K562 (cell line): ENCODE data around the gene DSC1. TPM values are rescaled to one million over a fixed set of nuclear protein-coding genes. Genes with fewer than 3 reads are reported as not detected.

Experiments
- ATAC-seq: fragments of 200-7000 bp; cut with Tn5 transposase; 3 replicates; pipeline ENCODE4 v1.9.1; 2020; ENCODE audit warnings: moderate library complexity
- BruUV-seq: library from RNA; stranded (reverse); fragments of 400-500 nt; replicated peaks from 2 replicates; lab custom pipeline; 2021; lab: Mats Ljungman, UMichigan
- CTCF ChIA-PET: fragments of 300-600 bp; formaldehyde crosslinking; extraction: SDS; loops from one replicate; lab custom pipeline; 2021; ENCODE audit warnings: low intra/inter-chr PET ratio; lab: Yijun Ruan, JAX
- POLR2A ChIA-PET: fragments of 300-600, 350-650 bp; sonication (Branson Sonifier 250); formaldehyde crosslinking; extraction: SDS; loops from one replicate; lab custom pipeline; 2021; ENCODE audit warnings: antibody characterized with exemption, inconsistent platforms; lab: Yijun Ruan, JAX
- DNase-seq, 4 experiments: peaks; one replicate each; pipeline versions ENCODE4 v3.0.0 to v3.0.0-alpha.2; 2011 to 2018; ENCODE audit warnings: low spot score in 3 of 4, mixed read lengths in 3 of 4; ENCODE audit errors: extremely low read depth in 1 of 4
- FAIRE-seq: peaks from 2 replicates; lab custom pipeline; 2011; peaks lifted over from hg19 to GRCh38; lab: Jason Lieb, UNC
- H2AFZ ChIP-seq: 2 replicates; pipeline ENCODE4 v1.6.0; 2011; ENCODE audit warnings: low read depth, low read length, control low read depth, inconsistent platforms
- H3K27ac ChIP-seq: fragments of 200-600 bp; 3 replicates; pipeline ENCODE4 v1.8.0; 2011; ENCODE audit warnings: low read depth, mild to moderate bottlenecking, control low read depth, inconsistent platforms, low read length, moderate library complexity, mixed read lengths; ENCODE audit errors: extremely low read depth
- H3K27me3 ChIP-seq, 2 experiments: fragments of 300-600 bp in 1 of 2; 2 replicates in 1 of 2; 3 replicates in 1 of 2; pipeline versions ENCODE4 v1.6.0 to v1.8.0; 2011; ENCODE audit warnings: inconsistent platforms in 2 of 2, low read length in 2 of 2, mild to moderate bottlenecking in 1 of 2, mixed read lengths in 1 of 2, moderate library complexity in 1 of 2; ENCODE audit not compliant: control insufficient read depth in 2 of 2, insufficient read depth in 2 of 2
- H3K36me3 ChIP-seq: fragments of 300-600 bp; 3 replicates; pipeline ENCODE4 v1.8.0; 2011; ENCODE audit warnings: mild to moderate bottlenecking, low read length, inconsistent platforms; ENCODE audit not compliant: control insufficient read depth, insufficient read depth
- H3K4me1 ChIP-seq, 2 experiments: fragments of 200-600 bp in 1 of 2; replicated peaks in 1 of 2; 2 replicates in 1 of 2; 3 replicates in 1 of 2; pipeline versions ENCODE4 v1.5.1 to v1.8.0; 2011; ENCODE audit warnings: inconsistent platforms in 2 of 2, low read length in 2 of 2, mild to moderate bottlenecking in 1 of 2, mixed read lengths in 1 of 2, moderate library complexity in 1 of 2; ENCODE audit not compliant: control insufficient read depth in 2 of 2, insufficient read depth in 2 of 2
- H3K4me2 ChIP-seq: 2 replicates; pipeline ENCODE4 v1.6.1; 2011; ENCODE audit warnings: low read length, control low read depth, inconsistent platforms, mixed read lengths; ENCODE audit not compliant: insufficient read depth
- H3K4me3 ChIP-seq: fragments of 200-600 bp; sonication (generic), shearing (Covaris generic); 2 replicates; pipeline ENCODE4 v1.5.1; 2016; ENCODE audit warnings: control low read depth, inconsistent platforms
- H3K79me2 ChIP-seq: fragments of 200-600 bp; 3 replicates; pipeline ENCODE4 v1.8.0; 2011; ENCODE audit warnings: low read length, inconsistent platforms; ENCODE audit not compliant: control insufficient read depth, insufficient read depth
- H3K9ac ChIP-seq, 2 experiments: 2 replicates each; pipeline versions ENCODE4 v1.6.0 to v1.6.1; 2011; ENCODE audit warnings: low read depth in 2 of 2, low read length in 2 of 2, control low read depth in 1 of 2, inconsistent platforms in 1 of 2, mild to moderate bottlenecking in 1 of 2, mixed read lengths in 1 of 2; ENCODE audit not compliant: insufficient read depth in 1 of 2
- H3K9me1 ChIP-seq: one replicate; pipeline ENCODE4 v1.6.0; 2011; ENCODE audit warnings: inconsistent platforms, mild to moderate bottlenecking, low read length, moderate library complexity; ENCODE audit not compliant: control insufficient read depth, insufficient read depth
- H3K9me3 ChIP-seq: replicated peaks from 2 replicates; pipeline ENCODE4 v1.5.1; 2011; ENCODE audit warnings: low read depth, low read length, inconsistent platforms; ENCODE audit not compliant: control insufficient read depth, insufficient read depth
- H4K20me1 ChIP-seq: replicated peaks from 2 replicates; pipeline ENCODE4 v1.6.1; 2011; ENCODE audit warnings: low read length, inconsistent platforms, mixed read lengths; ENCODE audit not compliant: control insufficient read depth, insufficient read depth
- BRD4 ChIP-seq: fragments of 200-600 bp; sonication (generic); IDR thresholded peaks from 2 replicates; pipeline ENCODE4 v1.6.1; 2017; ENCODE audit warnings: inconsistent platforms
- CEBPB ChIP-seq: fragments of 450-650 bp; IDR thresholded peaks from 2 replicates; pipeline ENCODE4 v1.6.1; 2016; ENCODE audit warnings: missing genetic modification characterization, missing compliant biosample characterization
- CEBPG ChIP-seq, 3 experiments: fragments of 200-800 bp in 1 of 3; sonication (Bioruptor generic) in 1 of 3; sonication (generic) in 1 of 3; formaldehyde crosslinking in 1 of 3; IDR thresholded peaks in 2 of 3; conservative IDR thresholded peaks in 1 of 3; 2 replicates each; pipeline versions ENCODE4 v1.6.1 to v1.8.0; 2016 to 2022; ENCODE audit warnings: missing compliant biosample characterization in 2 of 3, missing genetic modification characterization in 2 of 3, mild to moderate bottlenecking in 1 of 3, missing genetic modification reagents in 1 of 3
- EWSR1 ChIP-seq: fragments of 450-650 bp; IDR thresholded peaks from 2 replicates; pipeline ENCODE4 v1.6.1; 2018; ENCODE audit warnings: borderline replicate concordance, mild to moderate bottlenecking, low read depth, moderate library complexity; ENCODE audit not compliant: partially characterized antibody
- HNRNPLL ChIP-seq: fragments of 200-400 bp; formaldehyde crosslinking; IDR thresholded peaks from 2 replicates; pipeline ENCODE4 v1.6.1; 2017; ENCODE audit warnings: low read length, low read depth, mild to moderate bottlenecking; ENCODE audit not compliant: poor library complexity, severe bottlenecking
- MAFK ChIP-seq: IDR thresholded peaks from 2 replicates; pipeline ENCODE4 v1.6.1; 2011; ENCODE audit warnings: low read length, improper control_type of control experiment
- RFX1 ChIP-seq: fragments of 450-650 bp; IDR thresholded peaks from 2 replicates; pipeline ENCODE4 v1.6.1; 2016; ENCODE audit warnings: mild to moderate bottlenecking, moderate library complexity
- TAF1 ChIP-seq: IDR thresholded peaks from 2 replicates; pipeline ENCODE4 v1.6.1; 2011; ENCODE audit warnings: mild to moderate bottlenecking, low read length, moderate library complexity; ENCODE audit not compliant: insufficient read depth, control insufficient read depth, severe bottlenecking; ENCODE audit errors: extremely low read depth
- YBX1 ChIP-seq: fragments of 450-650 bp; IDR thresholded peaks from 2 replicates; pipeline ENCODE4 v1.7.1; 2016; ENCODE audit warnings: mild to moderate bottlenecking
- ZNF133 ChIP-seq: fragments of 250-450 bp; sonication (Bioruptor Pico); IDR thresholded peaks from 2 replicates; pipeline ENCODE4 v1.4.0; 2020; ENCODE audit warnings: mild to moderate bottlenecking
- WGBS: fragments of 100-300 bp; shearing (Covaris generic); methylation state at CpG from one replicate; pipeline ENCODE4 v1.1.6; 2016; ENCODE audit warnings: low coverage, mixed read lengths; ENCODE audit not compliant: insufficient coverage; ENCODE audit errors: missing lambda C conversion rate; 5-methylcytosine and 5-hydroxymethylcytosine counted together
- in situ Hi-C: fragments of 300-500 bp; cut with MboI; formaldehyde crosslinking; loops from 4 replicates; pipeline ENCODE4 v1.15.0; 2018; ENCODE audit warnings: inconsistent platforms, mixed read lengths
- intact Hi-C: fragments of 100-400 bp; cut with micrococcal nuclease; formaldehyde crosslinking; loops from 2 replicates; pipeline ENCODE4 v1.14.2; 2022
- polyA plus RNA-seq, 8 experiments: library from polyadenylated mRNA; depleted of rRNA in 4 of 8; stranded (reverse) in 5 of 8; unstranded in 3 of 8; fragments of >200 nt; fragmentation: Nextera tagmentation in 2 of 8; fragmentation: Illumina TruSeq in 1 of 8; extraction: Ambion mirVana in 2 of 8; extraction: Trizol in 1 of 8; gene quantifications; 2 replicates each; pipeline versions ENCODE4 v1.2.1 to v1.2.3, GENCODE V29; 2011 to 2014; ENCODE audit warnings: inconsistent platforms in 1 of 8, missing spikeins in 1 of 8
- total RNA-seq, 7 experiments: library from RNA; depleted of rRNA in 6 of 7; stranded (reverse); fragments of >200 nt in 6 of 7; fragmentation: Illumina TruSeq in 2 of 7; extraction: Trizol in 2 of 7; gene quantifications; 2 replicates each; pipeline versions ENCODE4 v1.2.1 to v1.2.3, GENCODE V29; 2011 to 2021; ENCODE audit warnings: low replicate concordance in 1 of 7
- TF ChIP-seq, protein P1 (sequence below): fragments of 250-450 bp; sonication (Bioruptor Pico); IDR thresholded peaks from 2 replicates; pipeline ENCODE4 v1.4.0; 2020; ENCODE audit warnings: mild to moderate bottlenecking, moderate library complexity
- TF ChIP-seq, protein P2 (sequence below): fragments of 250-450 bp; sonication (Bioruptor Pico); IDR thresholded peaks from 2 replicates; pipeline ENCODE4 v1.8.0; 2021; ENCODE audit warnings: moderate library complexity, mild to moderate bottlenecking, inconsistent platforms
- TF ChIP-seq, protein P3 (sequence below): IDR thresholded peaks from 2 replicates; pipeline ENCODE4 v1.6.1; 2012; ENCODE audit warnings: low read depth, low read length, improper control_type of control experiment, borderline replicate concordance
- TF ChIP-seq, protein P4 (sequence below): fragments of 250-450 bp; sonication (Bioruptor Pico); IDR thresholded peaks from 2 replicates; pipeline ENCODE4 v1.5.0; 2021

DSC1 gene
- total and polyA plus RNA-seq, 9 of the 15 experiments (the other 6 are each of a cell fraction or from before 2014, with no cell fraction given) = 0.04 to 0.07 (median 0.05) TPM; not detected in 4

DNA sequence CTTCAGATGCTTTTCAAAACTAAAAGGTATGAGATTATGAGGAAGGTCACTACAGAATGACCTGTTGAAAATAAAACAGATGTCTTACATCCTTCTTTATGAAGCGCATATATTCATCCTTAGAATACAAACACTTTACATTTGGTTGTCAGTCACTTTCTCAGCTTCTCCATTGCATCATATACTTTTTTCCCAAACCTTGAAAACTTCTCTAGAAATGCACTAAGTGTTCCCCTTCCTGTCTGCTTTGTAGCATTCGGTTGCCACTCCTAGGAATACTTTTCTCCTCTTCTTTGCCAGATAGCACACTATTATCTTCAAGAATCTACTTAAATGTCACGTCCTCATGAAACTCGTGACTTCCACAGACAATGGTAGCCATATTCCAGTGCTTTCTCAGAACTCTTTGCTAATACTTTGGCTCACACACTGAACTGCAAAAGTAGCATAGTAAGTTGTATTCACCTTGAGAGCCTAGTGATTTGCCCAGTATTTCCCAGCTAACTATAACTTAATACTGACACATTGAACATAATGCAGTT lies 27.6 kb downstream of the DSC1 start:
- Histone ChIP-seq H3K36me3 (no peaks in the 10 kb centered on the region), H3K27ac (no peak overlapping the region), H4K20me1 (no peaks in the 10 kb centered on the region), H3K4me3 (no peak overlapping the region), H3K4me2 (no peak overlapping the region), H3K9ac (no peak overlapping the region), H3K9me3 (no peaks in the 10 kb centered on the region), H2AFZ (no peak overlapping the region; the same call in 1 of the 2 replicates), H3K4me1 (no peaks in the 10 kb centered on the region), H3K79me2 (no peaks in the 10 kb centered on the region), H3K9me1 (no peaks in the 10 kb centered on the region), H3K27me3 (no peaks in the 10 kb centered on the region)
- in situ Hi-C loops = no loop called here
- CTCF ChIA-PET = no interaction called here
- WGBS = 6% methylated on average over 4 of the region's 4 CpGs
- BruUV-seq = no TSS peak
- intact Hi-C loops = no loop called here
- POLR2A ChIA-PET = no interaction called here
- FAIRE-seq (no peak), ATAC-seq (0 out of 3 replicates have a peak, but pooled peaks have one; percentile 29), DNase-seq (no peak)
- TF ChIP-seq, protein P1, sequence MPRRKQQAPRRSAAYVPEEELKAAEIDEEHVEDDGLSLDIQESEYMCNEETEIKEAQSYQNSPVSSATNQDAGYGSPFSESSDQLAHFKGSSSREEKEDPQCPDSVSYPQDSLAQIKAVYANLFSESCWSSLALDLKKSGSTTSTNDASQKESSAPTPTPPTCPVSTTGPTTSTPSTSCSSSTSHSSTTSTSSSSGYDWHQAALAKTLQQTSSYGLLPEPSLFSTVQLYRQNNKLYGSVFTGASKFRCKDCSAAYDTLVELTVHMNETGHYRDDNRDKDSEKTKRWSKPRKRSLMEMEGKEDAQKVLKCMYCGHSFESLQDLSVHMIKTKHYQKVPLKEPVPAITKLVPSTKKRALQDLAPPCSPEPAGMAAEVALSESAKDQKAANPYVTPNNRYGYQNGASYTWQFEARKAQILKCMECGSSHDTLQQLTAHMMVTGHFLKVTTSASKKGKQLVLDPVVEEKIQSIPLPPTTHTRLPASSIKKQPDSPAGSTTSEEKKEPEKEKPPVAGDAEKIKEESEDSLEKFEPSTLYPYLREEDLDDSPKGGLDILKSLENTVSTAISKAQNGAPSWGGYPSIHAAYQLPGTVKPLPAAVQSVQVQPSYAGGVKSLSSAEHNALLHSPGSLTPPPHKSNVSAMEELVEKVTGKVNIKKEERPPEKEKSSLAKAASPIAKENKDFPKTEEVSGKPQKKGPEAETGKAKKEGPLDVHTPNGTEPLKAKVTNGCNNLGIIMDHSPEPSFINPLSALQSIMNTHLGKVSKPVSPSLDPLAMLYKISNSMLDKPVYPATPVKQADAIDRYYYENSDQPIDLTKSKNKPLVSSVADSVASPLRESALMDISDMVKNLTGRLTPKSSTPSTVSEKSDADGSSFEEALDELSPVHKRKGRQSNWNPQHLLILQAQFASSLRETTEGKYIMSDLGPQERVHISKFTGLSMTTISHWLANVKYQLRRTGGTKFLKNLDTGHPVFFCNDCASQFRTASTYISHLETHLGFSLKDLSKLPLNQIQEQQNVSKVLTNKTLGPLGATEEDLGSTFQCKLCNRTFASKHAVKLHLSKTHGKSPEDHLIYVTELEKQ (CRISPR knock-in tag) = no peak
- TF ChIP-seq RFX1 (no peak), CEBPB (tag) (peak; percentile 65), EWSR1 (no peak), HNRNPLL (no peak), MAFK (no peak), CEBPG (CRISPR knock-in tag; IDR thresholded peaks at IDR 0.05) (no peak), CEBPG (tag; conservative IDR thresholded peaks at IDR 0.05 in 1 of 2, IDR thresholded peaks at IDR 0.05 in 1 of 2) (peak; percentile 19 to 60; a peak in 2 of 4 replicates), TAF1 (no peak), YBX1 (no peak), BRD4 (no peak), ZNF133 (no peak)
- TF ChIP-seq, protein P2, sequence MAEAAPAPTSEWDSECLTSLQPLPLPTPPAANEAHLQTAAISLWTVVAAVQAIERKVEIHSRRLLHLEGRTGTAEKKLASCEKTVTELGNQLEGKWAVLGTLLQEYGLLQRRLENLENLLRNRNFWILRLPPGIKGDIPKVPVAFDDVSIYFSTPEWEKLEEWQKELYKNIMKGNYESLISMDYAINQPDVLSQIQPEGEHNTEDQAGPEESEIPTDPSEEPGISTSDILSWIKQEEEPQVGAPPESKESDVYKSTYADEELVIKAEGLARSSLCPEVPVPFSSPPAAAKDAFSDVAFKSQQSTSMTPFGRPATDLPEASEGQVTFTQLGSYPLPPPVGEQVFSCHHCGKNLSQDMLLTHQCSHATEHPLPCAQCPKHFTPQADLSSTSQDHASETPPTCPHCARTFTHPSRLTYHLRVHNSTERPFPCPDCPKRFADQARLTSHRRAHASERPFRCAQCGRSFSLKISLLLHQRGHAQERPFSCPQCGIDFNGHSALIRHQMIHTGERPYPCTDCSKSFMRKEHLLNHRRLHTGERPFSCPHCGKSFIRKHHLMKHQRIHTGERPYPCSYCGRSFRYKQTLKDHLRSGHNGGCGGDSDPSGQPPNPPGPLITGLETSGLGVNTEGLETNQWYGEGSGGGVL (CRISPR knock-in tag) = no peak
- TF ChIP-seq, protein P3, sequence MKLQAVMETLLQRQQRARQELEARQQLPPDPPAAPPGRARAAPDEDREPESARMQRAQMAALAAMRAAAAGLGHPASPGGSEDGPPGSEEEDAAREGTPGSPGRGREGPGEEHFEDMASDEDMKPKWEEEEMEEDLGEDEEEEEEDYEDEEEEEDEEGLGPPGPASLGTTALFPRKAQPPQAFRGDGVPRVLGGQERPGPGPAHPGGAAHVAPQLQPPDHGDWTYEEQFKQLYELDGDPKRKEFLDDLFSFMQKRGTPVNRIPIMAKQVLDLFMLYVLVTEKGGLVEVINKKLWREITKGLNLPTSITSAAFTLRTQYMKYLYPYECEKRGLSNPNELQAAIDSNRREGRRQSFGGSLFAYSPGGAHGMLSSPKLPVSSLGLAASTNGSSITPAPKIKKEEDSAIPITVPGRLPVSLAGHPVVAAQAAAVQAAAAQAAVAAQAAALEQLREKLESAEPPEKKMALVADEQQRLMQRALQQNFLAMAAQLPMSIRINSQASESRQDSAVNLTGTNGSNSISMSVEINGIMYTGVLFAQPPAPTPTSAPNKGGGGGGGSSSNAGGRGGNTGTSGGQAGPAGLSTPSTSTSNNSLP = no peak
- TF ChIP-seq, protein P4, sequence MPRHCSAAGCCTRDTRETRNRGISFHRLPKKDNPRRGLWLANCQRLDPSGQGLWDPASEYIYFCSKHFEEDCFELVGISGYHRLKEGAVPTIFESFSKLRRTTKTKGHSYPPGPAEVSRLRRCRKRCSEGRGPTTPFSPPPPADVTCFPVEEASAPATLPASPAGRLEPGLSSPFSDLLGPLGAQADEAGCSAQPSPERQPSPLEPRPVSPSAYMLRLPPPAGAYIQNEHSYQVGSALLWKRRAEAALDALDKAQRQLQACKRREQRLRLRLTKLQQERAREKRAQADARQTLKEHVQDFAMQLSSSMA (CRISPR knock-in tag) = no peak
